Activated CD4-positive, alpha-beta T cell treated with anti-CD3 and anti-CD28 coated beads, Interleukin-2, amount 10 ng/mL, durations not matched to agents 24 days and 14 days (primary cell): ENCODE results near the gene GPR137. TPM values are rescaled to one million over a fixed set of nuclear protein-coding genes. Genes with fewer than 3 reads are reported as not detected.

Experiments used
- DNase-seq: peaks from one replicate; pipeline ENCODE4 v3.0.0; 2022
- H3K27ac Mint-ChIP-seq: one replicate; pipeline ENCODE4 v1.8.0; 2022; ENCODE audit warnings: mild to moderate bottlenecking, mixed read lengths
- H3K27me3 Mint-ChIP-seq: one replicate; pipeline ENCODE4 v1.8.0; 2022; ENCODE audit warnings: mixed read lengths
- H3K36me3 Mint-ChIP-seq: one replicate; pipeline ENCODE4 v1.8.0; 2022; ENCODE audit warnings: low read depth, mild to moderate bottlenecking, mixed read lengths
- H3K4me1 Mint-ChIP-seq: one replicate; pipeline ENCODE4 v1.8.0; 2021; ENCODE audit warnings: mixed read lengths
- H3K4me3 Mint-ChIP-seq: one replicate; pipeline ENCODE4 v1.8.0; 2022; ENCODE audit warnings: mild to moderate bottlenecking, moderate library complexity, mixed read lengths
- H3K9me3 Mint-ChIP-seq: one replicate; pipeline ENCODE4 v1.8.0; 2021; ENCODE audit warnings: mixed read lengths
- intact Hi-C: fragments of 100-400 bp; cut with micrococcal nuclease; formaldehyde crosslinking; loops from one replicate; pipeline ENCODE4 v1.15.1; 2023
- total RNA-seq: library from RNA; stranded (reverse); gene quantifications from 2 replicates; pipeline ENCODE4 v1.2.3, GENCODE V29; 2022

Gene GPR137
- total RNA-seq, 1 donor from 2014 or later, result 45.6 TPM

DNA sequence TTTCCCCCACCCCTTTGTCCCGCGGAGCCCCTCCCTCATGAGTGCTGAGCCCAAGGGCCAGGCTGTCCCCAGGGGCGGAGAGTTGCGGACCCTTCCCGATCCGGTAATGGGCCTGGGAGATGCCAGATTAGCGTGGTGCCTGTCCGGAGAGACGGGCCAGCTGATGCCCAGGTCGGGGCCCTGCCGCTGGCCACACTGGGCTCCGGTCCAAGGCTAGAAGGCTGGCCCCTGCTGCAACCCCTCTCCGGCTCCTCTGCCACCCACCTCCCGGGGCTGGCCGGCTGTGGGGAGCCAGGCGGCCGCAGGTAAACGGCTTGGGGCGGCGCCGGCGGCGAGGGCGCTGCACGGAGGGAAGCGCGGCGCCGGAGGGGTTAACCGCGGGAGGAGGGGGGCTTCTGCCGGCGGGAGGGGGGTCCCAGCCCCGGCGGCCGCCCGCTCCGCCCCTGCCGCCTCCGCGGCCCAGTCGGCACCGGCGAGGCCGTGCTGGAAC lies 5.7 kb downstream of the GPR137 start, which contains the start of gene KCNK4:
KCNK4 (plus strand) TSS at position 41 of the 490 bp plus-strand sequence. CDS start 1,717 bp downstream, outside the sequence.
- H3K27me3 Mint-ChIP-seq, result peaks cover 46% of the 10 kb centered on the region
- H3K36me3 Mint-ChIP-seq, result peaks cover 8% of the 10 kb centered on the region
- intact Hi-C loops, result no loop called here
- H3K4me1 Mint-ChIP-seq, result peaks cover 11% of the 10 kb centered on the region
- peak within 1 kb of the TSS; percentile 58 for H3K27ac Mint-ChIP-seq
- peak within 1 kb of the TSS; percentile 74 for H3K4me3 Mint-ChIP-seq
- no peak for DNase-seq
- H3K9me3 Mint-ChIP-seq, result no peaks in the 10 kb centered on the region

DNA sequence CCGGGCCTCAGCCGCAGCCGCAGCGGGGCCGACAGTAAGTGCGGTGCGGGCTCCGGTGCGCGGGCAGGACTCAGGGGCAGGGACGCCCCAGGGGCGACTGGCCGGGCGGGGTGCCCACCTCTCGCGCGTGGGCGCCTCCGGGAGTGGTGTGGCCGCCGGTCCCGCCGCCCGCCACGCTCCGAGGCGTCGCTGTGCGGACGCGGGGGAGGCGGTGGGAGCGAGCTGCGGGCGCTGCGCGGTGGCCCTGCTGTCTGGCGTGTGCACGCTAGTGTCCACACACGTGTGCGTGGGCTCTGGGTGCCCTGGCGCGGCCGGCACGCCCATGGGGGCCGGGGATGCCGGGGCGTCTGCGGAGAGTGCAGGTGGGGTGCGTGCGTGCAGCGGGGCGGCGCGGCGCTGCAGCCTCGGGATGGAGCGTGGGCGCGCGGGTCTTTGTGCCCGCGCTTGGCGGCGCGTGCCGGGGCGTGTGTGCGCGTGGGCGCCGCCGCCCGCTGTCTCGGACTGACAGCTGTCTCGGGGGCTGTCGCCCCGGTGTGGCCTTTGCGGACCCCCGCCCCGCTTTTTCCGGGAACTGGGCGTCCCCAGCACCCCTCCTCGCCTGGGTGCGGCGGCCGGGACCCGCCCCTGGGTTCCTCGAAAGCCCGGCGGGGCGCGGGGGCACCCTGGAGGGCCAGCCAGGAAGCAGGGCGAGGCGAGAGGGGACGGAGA lies 6.3 kb downstream of the GPR137 start:
- no peak overlapping the region for H3K27ac Mint-ChIP-seq
- H3K27me3 Mint-ChIP-seq, result peaks cover 52% of the 10 kb centered on the region
- no peak overlapping the region for H3K4me3 Mint-ChIP-seq
- DNase-seq, result peak; percentile 72
- H3K4me1 Mint-ChIP-seq, result peaks cover 7% of the 10 kb centered on the region
- intact Hi-C loops, result loop anchor here (1.0 kb wide), 1 partner anchor 8 kb away; the partner anchor contains the start of gene CATSPERZ
- no peaks in the 10 kb centered on the region for H3K9me3 Mint-ChIP-seq
- peaks cover 8% of the 10 kb centered on the region for H3K36me3 Mint-ChIP-seq

- intact Hi-C loops, result loop anchor here (1.0 kb wide), 1 partner anchor 8 kb away; the partner anchor contains the start of gene CATSPERZ
- Mint-ChIP-seq H3K4me1 (peaks cover 9% of the 10 kb centered on the region), H3K27ac (peak overlapping the region; percentile 53), H3K36me3 (peaks cover 8% of the 10 kb centered on the region), H3K9me3 (no peaks in the 10 kb centered on the region), H3K27me3 (peaks cover 59% of the 10 kb centered on the region), H3K4me3 (peak overlapping the region; percentile 64)
- no peak for DNase-seq
These were observed 7.0 kb downstream of the GPR137 start for GRCh38 chr11:64292460-64293254.

- peaks cover 5% of the 10 kb centered on the region for H3K36me3 Mint-ChIP-seq
- H3K27ac Mint-ChIP-seq, result no peak overlapping the region
- H3K9me3 Mint-ChIP-seq, result no peaks in the 10 kb centered on the region
- intact Hi-C loops, result no loop called here
- peaks cover 75% of the 10 kb centered on the region for H3K27me3 Mint-ChIP-seq
- no peak for DNase-seq
- no peak overlapping the region for H3K4me3 Mint-ChIP-seq
- peaks cover 11% of the 10 kb centered on the region for H3K4me1 Mint-ChIP-seq
These were observed 9.1 kb downstream of the GPR137 start for GRCh38 chr11:64294774-64295173.

- Mint-ChIP-seq H3K4me3 (no peak overlapping the region), H3K27me3 (peaks cover 77% of the 10 kb centered on the region), H3K4me1 (peaks cover 15% of the 10 kb centered on the region), H3K36me3 (peaks cover 3% of the 10 kb centered on the region), H3K27ac (no peak overlapping the region), H3K9me3 (no peaks in the 10 kb centered on the region)
- no peak for DNase-seq
- intact Hi-C loops, result no loop called here
These were observed 10.1 kb downstream of the GPR137 start for GRCh38 chr11:64295760-64296159.

DNA sequence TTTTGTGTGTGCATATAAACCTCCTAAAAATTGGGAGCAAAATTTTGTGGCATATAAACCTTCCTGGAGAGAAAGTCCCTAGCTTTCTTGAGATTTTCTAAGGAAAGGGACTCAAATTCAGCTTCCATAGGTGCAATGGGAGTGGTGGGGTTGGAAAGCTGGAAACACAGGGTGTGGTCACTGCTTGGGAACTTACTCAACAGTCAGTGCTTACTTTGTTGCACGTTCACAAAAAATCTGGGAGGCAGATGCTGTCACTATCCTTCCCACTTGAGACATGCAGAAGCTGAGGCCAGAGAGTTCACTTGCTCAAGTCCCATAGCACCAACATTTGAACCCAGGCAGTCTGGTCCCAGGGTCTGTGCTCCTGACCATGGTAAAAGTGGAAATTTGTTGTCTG lies 10.6 kb downstream of the GPR137 start:
- Mint-ChIP-seq H3K27ac (no peak overlapping the region), H3K36me3 (peaks cover 2% of the 10 kb centered on the region), H3K9me3 (no peaks in the 10 kb centered on the region), H3K4me1 (peaks cover 17% of the 10 kb centered on the region), H3K27me3 (peaks cover 78% of the 10 kb centered on the region), H3K4me3 (no peak overlapping the region)
- DNase-seq, result no peak
- intact Hi-C loops, result no loop called here

DNA sequence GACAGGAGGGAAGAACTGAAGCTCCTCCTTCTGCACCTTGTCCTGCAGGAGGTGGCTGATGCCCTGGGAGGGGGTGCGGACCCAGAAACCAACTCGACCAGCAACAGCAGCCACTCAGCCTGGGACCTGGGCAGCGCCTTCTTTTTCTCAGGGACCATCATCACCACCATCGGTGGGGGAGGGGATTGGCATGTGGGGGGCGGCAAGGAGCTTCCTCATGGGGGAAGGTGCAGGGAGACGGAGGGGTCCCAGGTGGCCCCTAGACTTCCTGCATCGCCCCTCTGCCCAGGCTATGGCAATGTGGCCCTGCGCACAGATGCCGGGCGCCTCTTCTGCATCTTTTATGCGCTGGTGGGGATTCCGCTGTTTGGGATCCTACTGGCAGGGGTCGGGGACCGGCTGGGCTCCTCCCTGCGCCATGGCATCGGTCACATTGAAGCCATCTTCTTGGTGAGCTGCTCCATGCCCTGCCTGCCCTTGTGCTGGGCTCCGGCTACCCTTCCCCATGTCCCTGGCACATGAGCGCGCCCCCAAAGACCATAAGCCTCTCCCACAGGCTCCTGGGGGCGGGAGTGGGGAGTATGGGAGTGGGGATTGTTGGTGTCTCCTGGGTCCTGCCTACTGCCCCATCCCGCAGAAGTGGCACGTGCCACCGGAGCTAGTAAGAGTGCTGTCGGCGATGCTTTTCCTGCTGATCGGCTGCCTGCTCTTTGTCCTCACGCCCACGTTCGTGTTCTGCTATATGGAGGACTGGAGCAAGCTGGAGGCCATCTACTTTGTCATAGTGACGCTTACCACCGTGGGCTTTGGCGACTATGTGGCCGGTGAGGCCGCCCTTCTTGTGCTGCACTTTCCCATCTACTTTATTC lies 11.4 kb downstream of the GPR137 start:
- H3K4me3 Mint-ChIP-seq, result no peak overlapping the region
- H3K9me3 Mint-ChIP-seq, result no peaks in the 10 kb centered on the region
- peaks cover 2% of the 10 kb centered on the region for H3K36me3 Mint-ChIP-seq
- peaks cover 17% of the 10 kb centered on the region for H3K4me1 Mint-ChIP-seq
- no peak overlapping the region for H3K27ac Mint-ChIP-seq
- intact Hi-C loops, result no loop called here
- H3K27me3 Mint-ChIP-seq, result peaks cover 81% of the 10 kb centered on the region
- DNase-seq, result peak; percentile 59

GRCh38 chr11:64297699-64298358 lies 12.2 kb downstream of the GPR137 start:
- Mint-ChIP-seq H3K27me3 (peaks cover 78% of the 10 kb centered on the region), H3K4me3 (no peak overlapping the region), H3K9me3 (no peaks in the 10 kb centered on the region), H3K27ac (no peak overlapping the region), H3K36me3 (peaks cover 2% of the 10 kb centered on the region), H3K4me1 (peaks cover 14% of the 10 kb centered on the region)
- intact Hi-C loops, result no loop called here
- DNase-seq, result peak; percentile 59

- Mint-ChIP-seq H3K36me3 (peaks cover 2% of the 10 kb centered on the region), H3K4me3 (peak overlapping the region; percentile 76), H3K9me3 (no peaks in the 10 kb centered on the region), H3K27ac (no peak overlapping the region), H3K27me3 (peaks cover 64% of the 10 kb centered on the region), H3K4me1 (peaks cover 21% of the 10 kb centered on the region)
- peak; percentile 70 for DNase-seq
- intact Hi-C loops, result no loop called here
These were observed 13.6 kb downstream of the GPR137 start for GRCh38 chr11:64298966-64299846.

- no peaks in the 10 kb centered on the region for H3K9me3 Mint-ChIP-seq
- H3K4me3 Mint-ChIP-seq, result peak within 1 kb of the TSS; percentile 76
- peaks cover 2% of the 10 kb centered on the region for H3K36me3 Mint-ChIP-seq
- peak; percentile 74 for DNase-seq
- H3K27me3 Mint-ChIP-seq, result peaks cover 56% of the 10 kb centered on the region
- peak within 1 kb of the TSS; percentile 8 for H3K27ac Mint-ChIP-seq
- H3K4me1 Mint-ChIP-seq, result peaks cover 22% of the 10 kb centered on the region
- intact Hi-C loops, result loop anchor here (1.0 to 10.0 kb wide), 4 partner anchors 8 to 325 kb away; partner anchors contain the start of gene COX8A
These were observed 14.4 kb downstream of the GPR137 start, which contains the start of gene CATSPERZ for GRCh38 chr11:64299847-64300648. TSS of gene CATSPERZ (plus strand) at chr11:64300358. CDS start at chr11:64300411, 53 bp downstream.

GRCh38 chr11:64303109-64304031 lies 17.7 kb downstream of the GPR137 start:
- Mint-ChIP-seq H3K9me3 (no peaks in the 10 kb centered on the region), H3K36me3 (peaks cover 15% of the 10 kb centered on the region), H3K4me1 (peaks cover 26% of the 10 kb centered on the region), H3K27ac (peak overlapping the region; percentile 37), H3K27me3 (peaks cover 24% of the 10 kb centered on the region), H3K4me3 (peak overlapping the region; percentile 89)
- intact Hi-C loops, result loop anchor here (1.0 to 10.0 kb wide), 5 partner anchors 18 to 329 kb away; partner anchors contain the start of genes CCDC88B, COX8A, GPR137 and NUDT22
- no peak for DNase-seq
